RWPE1 (cell line): ENCODE results near the gene OR5B3.

Source experiments
- CTCF ChIA-PET: fragments of 350-600 bp; sonication (Branson Sonifier 250); formaldehyde crosslinking; extraction: SDS; loops from one replicate; lab custom pipeline; 2021; lab: Yijun Ruan, JAX
- POLR2A ChIA-PET: fragments of 400-600 bp; formaldehyde crosslinking; extraction: SDS; loops from one replicate; lab custom pipeline; 2020; ENCODE audit warnings: antibody characterized with exemption; ENCODE audit not compliant: low non-redundant PET; lab: Yijun Ruan, JAX
- DNase-seq: peaks from one replicate; pipeline ENCODE4 v3.0.0; 2012; ENCODE audit warnings: low spot score
- H3K27ac ChIP-seq: fragments of 450-650 bp; 2 replicates; pipeline ENCODE4 v1.5.1; 2017
- TF ChIP-seq, protein P1 (sequence below): fragments of 450-650 bp; conservative IDR thresholded peaks from 2 replicates; pipeline ENCODE4 v1.5.1; 2017; ENCODE audit warnings: low read depth, mild to moderate bottlenecking

OR5B3 gene

GRCh38 chr11:58391879-58392278 is 14.8 kb downstream of the OR5B3 start:
- no peak for DNase-seq
- ChIA-PET CTCF (no interaction called here), POLR2A (no interaction called here)
- no peak overlapping the region for H3K27ac ChIP-seq
- TF ChIP-seq, protein P1, sequence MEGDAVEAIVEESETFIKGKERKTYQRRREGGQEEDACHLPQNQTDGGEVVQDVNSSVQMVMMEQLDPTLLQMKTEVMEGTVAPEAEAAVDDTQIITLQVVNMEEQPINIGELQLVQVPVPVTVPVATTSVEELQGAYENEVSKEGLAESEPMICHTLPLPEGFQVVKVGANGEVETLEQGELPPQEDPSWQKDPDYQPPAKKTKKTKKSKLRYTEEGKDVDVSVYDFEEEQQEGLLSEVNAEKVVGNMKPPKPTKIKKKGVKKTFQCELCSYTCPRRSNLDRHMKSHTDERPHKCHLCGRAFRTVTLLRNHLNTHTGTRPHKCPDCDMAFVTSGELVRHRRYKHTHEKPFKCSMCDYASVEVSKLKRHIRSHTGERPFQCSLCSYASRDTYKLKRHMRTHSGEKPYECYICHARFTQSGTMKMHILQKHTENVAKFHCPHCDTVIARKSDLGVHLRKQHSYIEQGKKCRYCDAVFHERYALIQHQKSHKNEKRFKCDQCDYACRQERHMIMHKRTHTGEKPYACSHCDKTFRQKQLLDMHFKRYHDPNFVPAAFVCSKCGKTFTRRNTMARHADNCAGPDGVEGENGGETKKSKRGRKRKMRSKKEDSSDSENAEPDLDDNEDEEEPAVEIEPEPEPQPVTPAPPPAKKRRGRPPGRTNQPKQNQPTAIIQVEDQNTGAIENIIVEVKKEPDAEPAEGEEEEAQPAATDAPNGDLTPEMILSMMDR = no peak

GRCh38 chr11:58390551-58391063 is 16.1 kb downstream of the OR5B3 start:
- CTCF ChIA-PET = no interaction called here
- TF ChIP-seq, protein P1 = no peak
- DNase-seq = no peak
- POLR2A ChIA-PET = no interaction called here
- no peak overlapping the region for H3K27ac ChIP-seq

- ChIA-PET POLR2A (no interaction called here), CTCF (no interaction called here)
- TF ChIP-seq, protein P1 = no peak
- no peak for DNase-seq
- no peak within 1 kb of the TSS for H3K27ac ChIP-seq
Observed at GRCh38 chr11:58358969-58359368, 47.7 kb downstream of the OR5B3 start, which contains the start of gene OR5B17. OR5B17 (minus strand) TSS chr11:58359069; CDS start chr11:58359069, 0 bp downstream.

DNA sequence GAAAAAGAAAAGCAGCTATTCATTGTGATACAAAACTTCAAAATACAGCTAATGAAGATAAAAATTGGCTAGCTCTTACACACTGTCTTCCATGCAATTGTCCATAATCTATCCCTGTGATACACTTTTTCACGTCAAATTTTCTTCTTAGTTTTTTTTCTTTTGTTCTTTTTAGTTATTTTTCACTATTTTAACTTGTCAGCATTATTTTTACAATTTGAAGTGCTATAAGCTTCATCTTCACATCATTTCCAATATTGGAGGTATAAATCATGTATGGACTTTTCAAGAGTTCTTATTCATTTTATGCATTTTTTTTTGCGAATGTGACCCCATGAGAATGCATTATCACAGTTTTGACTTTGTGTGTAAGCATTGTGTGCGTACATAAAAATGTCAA is 51.9 kb downstream of the OR5B3 start:
- DNase-seq = no peak
- CTCF ChIA-PET = no interaction called here
- TF ChIP-seq, protein P1 = no peak
- POLR2A ChIA-PET = no interaction called here
- H3K27ac ChIP-seq = no peak overlapping the region
